Sigmoid colon (tissue), 4 donors: ENCODE data around the gene HEXD.

ENCODE experiments used
- POLR2AphosphoS5 ChIP-seq, 4 donors: sonication (generic); formaldehyde crosslinking; IDR thresholded peaks; one replicate each; pipeline ENCODE4 v1.6.1; 2017; ENCODE audit warnings: antibody characterized with exemption in 4 of 4
- TF ChIP-seq, protein P1 (sequence below), 4 experiments: fragments of 450-650 bp in 3 of 4; fragments of 200-600 bp in 1 of 4; IDR thresholded peaks; one replicate each; pipeline ENCODE4 v1.5.1; 2016 to 2019; ENCODE audit warnings: antibody characterized with exemption in 4 of 4, mild to moderate bottlenecking in 3 of 4, moderate library complexity in 2 of 4

DNA sequence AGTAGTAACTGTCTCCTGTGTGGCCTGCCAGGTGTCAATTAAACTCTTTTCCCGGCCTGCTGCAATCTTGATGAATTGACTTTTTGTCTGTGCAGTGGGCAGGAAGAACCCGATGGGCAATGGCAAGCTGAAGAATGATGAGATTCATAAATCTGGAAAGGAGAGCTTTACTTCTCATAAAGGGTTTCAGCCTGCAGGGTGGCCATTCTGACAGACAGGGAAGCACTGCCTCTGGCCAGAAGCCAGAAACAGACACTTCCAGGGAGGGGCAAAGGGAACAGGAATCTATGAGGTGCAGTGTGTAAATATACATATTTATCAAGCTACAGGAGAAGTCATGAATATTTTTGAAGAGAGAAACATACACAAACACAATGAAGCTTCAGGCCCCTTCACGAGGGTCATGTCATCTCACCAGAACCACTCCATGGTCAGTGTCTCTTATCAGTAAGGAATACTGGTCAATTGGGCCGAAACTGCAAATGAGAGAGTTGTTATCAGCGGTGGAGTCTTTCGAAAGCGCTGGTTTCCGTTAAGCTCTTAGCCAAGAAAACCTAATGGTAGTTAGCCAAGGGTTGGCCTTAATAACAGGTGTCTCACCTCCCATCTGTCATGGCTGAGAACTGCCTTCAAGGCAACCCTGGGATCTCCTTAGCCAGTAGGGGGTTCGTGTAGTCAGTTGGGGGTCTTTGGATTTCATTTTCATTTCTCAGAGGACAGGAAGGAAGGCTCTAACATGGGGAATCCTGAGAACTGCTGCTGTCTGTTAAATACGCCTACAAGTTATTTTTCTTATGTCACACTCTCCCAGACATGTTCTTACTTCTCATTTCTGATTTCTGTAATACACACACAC is 39.2 kb downstream of the HEXD start:
- TF ChIP-seq, protein P1, sequence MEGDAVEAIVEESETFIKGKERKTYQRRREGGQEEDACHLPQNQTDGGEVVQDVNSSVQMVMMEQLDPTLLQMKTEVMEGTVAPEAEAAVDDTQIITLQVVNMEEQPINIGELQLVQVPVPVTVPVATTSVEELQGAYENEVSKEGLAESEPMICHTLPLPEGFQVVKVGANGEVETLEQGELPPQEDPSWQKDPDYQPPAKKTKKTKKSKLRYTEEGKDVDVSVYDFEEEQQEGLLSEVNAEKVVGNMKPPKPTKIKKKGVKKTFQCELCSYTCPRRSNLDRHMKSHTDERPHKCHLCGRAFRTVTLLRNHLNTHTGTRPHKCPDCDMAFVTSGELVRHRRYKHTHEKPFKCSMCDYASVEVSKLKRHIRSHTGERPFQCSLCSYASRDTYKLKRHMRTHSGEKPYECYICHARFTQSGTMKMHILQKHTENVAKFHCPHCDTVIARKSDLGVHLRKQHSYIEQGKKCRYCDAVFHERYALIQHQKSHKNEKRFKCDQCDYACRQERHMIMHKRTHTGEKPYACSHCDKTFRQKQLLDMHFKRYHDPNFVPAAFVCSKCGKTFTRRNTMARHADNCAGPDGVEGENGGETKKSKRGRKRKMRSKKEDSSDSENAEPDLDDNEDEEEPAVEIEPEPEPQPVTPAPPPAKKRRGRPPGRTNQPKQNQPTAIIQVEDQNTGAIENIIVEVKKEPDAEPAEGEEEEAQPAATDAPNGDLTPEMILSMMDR (IDR thresholded peaks at IDR 0.05), result no peak
- no peak for TF ChIP-seq POLR2AphosphoS5 (IDR thresholded peaks at IDR 0.05)
